K562 (cell line): ENCODE measurements around the gene ATP8B4. TPM values are rescaled to one million over a fixed set of nuclear protein-coding genes. Genes with fewer than 3 reads are reported as not detected.

Experiments used
- ATAC-seq: fragments of 200-7000 bp; cut with Tn5 transposase; 3 replicates; pipeline ENCODE4 v1.9.1; 2020; ENCODE audit warnings: moderate library complexity
- BruUV-seq: library from RNA; stranded (reverse); fragments of 400-500 nt; replicated peaks from 2 replicates; lab custom pipeline; 2021; lab: Mats Ljungman, UMichigan
- CTCF ChIA-PET: fragments of 300-600 bp; formaldehyde crosslinking; extraction: SDS; loops from one replicate; lab custom pipeline; 2021; ENCODE audit warnings: low intra/inter-chr PET ratio; lab: Yijun Ruan, JAX
- POLR2A ChIA-PET: fragments of 300-600, 350-650 bp; sonication (Branson Sonifier 250); formaldehyde crosslinking; extraction: SDS; loops from one replicate; lab custom pipeline; 2021; ENCODE audit warnings: antibody characterized with exemption, inconsistent platforms; lab: Yijun Ruan, JAX
- DNase-seq, 4 experiments: peaks; one replicate each; pipeline versions ENCODE4 v3.0.0 to v3.0.0-alpha.2; 2011 to 2018; ENCODE audit warnings: low spot score in 3 of 4, mixed read lengths in 3 of 4; ENCODE audit errors: extremely low read depth in 1 of 4
- FAIRE-seq: peaks from 2 replicates; lab custom pipeline; 2011; peaks lifted over from hg19 to GRCh38; lab: Jason Lieb, UNC
- H2AFZ ChIP-seq: 2 replicates; pipeline ENCODE4 v1.6.0; 2011; ENCODE audit warnings: low read depth, low read length, control low read depth, inconsistent platforms
- H3K27ac ChIP-seq: fragments of 200-600 bp; 3 replicates; pipeline ENCODE4 v1.8.0; 2011; ENCODE audit warnings: low read depth, mild to moderate bottlenecking, control low read depth, inconsistent platforms, low read length, moderate library complexity, mixed read lengths; ENCODE audit errors: extremely low read depth
- H3K27me3 ChIP-seq, 2 experiments: fragments of 300-600 bp in 1 of 2; 2 replicates in 1 of 2; 3 replicates in 1 of 2; pipeline versions ENCODE4 v1.6.0 to v1.8.0; 2011; ENCODE audit warnings: inconsistent platforms in 2 of 2, low read length in 2 of 2, mild to moderate bottlenecking in 1 of 2, mixed read lengths in 1 of 2, moderate library complexity in 1 of 2; ENCODE audit not compliant: control insufficient read depth in 2 of 2, insufficient read depth in 2 of 2
- H3K36me3 ChIP-seq: fragments of 300-600 bp; 3 replicates; pipeline ENCODE4 v1.8.0; 2011; ENCODE audit warnings: mild to moderate bottlenecking, low read length, inconsistent platforms; ENCODE audit not compliant: control insufficient read depth, insufficient read depth
- H3K4me1 ChIP-seq, 2 experiments: fragments of 200-600 bp in 1 of 2; replicated peaks in 1 of 2; 2 replicates in 1 of 2; 3 replicates in 1 of 2; pipeline versions ENCODE4 v1.5.1 to v1.8.0; 2011; ENCODE audit warnings: inconsistent platforms in 2 of 2, low read length in 2 of 2, mild to moderate bottlenecking in 1 of 2, mixed read lengths in 1 of 2, moderate library complexity in 1 of 2; ENCODE audit not compliant: control insufficient read depth in 2 of 2, insufficient read depth in 2 of 2
- H3K4me2 ChIP-seq: 2 replicates; pipeline ENCODE4 v1.6.1; 2011; ENCODE audit warnings: low read length, control low read depth, inconsistent platforms, mixed read lengths; ENCODE audit not compliant: insufficient read depth
- H3K4me3 ChIP-seq: fragments of 200-600 bp; sonication (generic), shearing (Covaris generic); 2 replicates; pipeline ENCODE4 v1.5.1; 2016; ENCODE audit warnings: control low read depth, inconsistent platforms
- H3K79me2 ChIP-seq: fragments of 200-600 bp; 3 replicates; pipeline ENCODE4 v1.8.0; 2011; ENCODE audit warnings: low read length, inconsistent platforms; ENCODE audit not compliant: control insufficient read depth, insufficient read depth
- H3K9ac ChIP-seq, 2 experiments: 2 replicates each; pipeline versions ENCODE4 v1.6.0 to v1.6.1; 2011; ENCODE audit warnings: low read depth in 2 of 2, low read length in 2 of 2, control low read depth in 1 of 2, inconsistent platforms in 1 of 2, mild to moderate bottlenecking in 1 of 2, mixed read lengths in 1 of 2; ENCODE audit not compliant: insufficient read depth in 1 of 2
- H3K9me1 ChIP-seq: one replicate; pipeline ENCODE4 v1.6.0; 2011; ENCODE audit warnings: inconsistent platforms, mild to moderate bottlenecking, low read length, moderate library complexity; ENCODE audit not compliant: control insufficient read depth, insufficient read depth
- H3K9me3 ChIP-seq: replicated peaks from 2 replicates; pipeline ENCODE4 v1.5.1; 2011; ENCODE audit warnings: low read depth, low read length, inconsistent platforms; ENCODE audit not compliant: control insufficient read depth, insufficient read depth
- H4K20me1 ChIP-seq: replicated peaks from 2 replicates; pipeline ENCODE4 v1.6.1; 2011; ENCODE audit warnings: low read length, inconsistent platforms, mixed read lengths; ENCODE audit not compliant: control insufficient read depth, insufficient read depth
- CHCHD3 ChIP-seq: fragments of 250-450 bp; sonication (Bioruptor Pico); IDR thresholded peaks from 2 replicates; pipeline ENCODE4 v2.1.2; 2022; ENCODE audit warnings: mild to moderate bottlenecking
- ESRRB ChIP-seq: fragments of 250-450 bp; sonication (Bioruptor Pico); IDR thresholded peaks from 2 replicates; pipeline ENCODE4 v1.5.0; 2020; ENCODE audit warnings: mild to moderate bottlenecking, moderate library complexity, borderline replicate concordance
- MEIS2 ChIP-seq: fragments of 450-650 bp; IDR thresholded peaks from 2 replicates; pipeline ENCODE4 v1.6.1; 2014; ENCODE audit warnings: mild to moderate bottlenecking; ENCODE audit not compliant: partially characterized antibody
- TSC22D4 ChIP-seq: fragments of 450-650 bp; IDR thresholded peaks from 2 replicates; pipeline ENCODE4 v1.6.1; 2016; ENCODE audit warnings: missing genetic modification characterization, missing biosample characterization, control low read depth
- WGBS: fragments of 100-300 bp; shearing (Covaris generic); methylation state at CpG from one replicate; pipeline ENCODE4 v1.1.6; 2016; ENCODE audit warnings: low coverage, mixed read lengths; ENCODE audit not compliant: insufficient coverage; ENCODE audit errors: missing lambda C conversion rate; 5-methylcytosine and 5-hydroxymethylcytosine counted together
- in situ Hi-C: fragments of 300-500 bp; cut with MboI; formaldehyde crosslinking; loops from 4 replicates; pipeline ENCODE4 v1.15.0; 2018; ENCODE audit warnings: inconsistent platforms, mixed read lengths
- intact Hi-C: fragments of 100-400 bp; cut with micrococcal nuclease; formaldehyde crosslinking; loops from 2 replicates; pipeline ENCODE4 v1.14.2; 2022
- polyA plus RNA-seq, 8 experiments: library from polyadenylated mRNA; depleted of rRNA in 4 of 8; stranded (reverse) in 5 of 8; unstranded in 3 of 8; fragments of >200 nt; fragmentation: Nextera tagmentation in 2 of 8; fragmentation: Illumina TruSeq in 1 of 8; extraction: Ambion mirVana in 2 of 8; extraction: Trizol in 1 of 8; gene quantifications; 2 replicates each; pipeline versions ENCODE4 v1.2.1 to v1.2.3, GENCODE V29; 2011 to 2014; ENCODE audit warnings: inconsistent platforms in 1 of 8, missing spikeins in 1 of 8
- total RNA-seq, 7 experiments: library from RNA; depleted of rRNA in 6 of 7; stranded (reverse); fragments of >200 nt in 6 of 7; fragmentation: Illumina TruSeq in 2 of 7; extraction: Trizol in 2 of 7; gene quantifications; 2 replicates each; pipeline versions ENCODE4 v1.2.1 to v1.2.3, GENCODE V29; 2011 to 2021; ENCODE audit warnings: low replicate concordance in 1 of 7

Gene ATP8B4
- total and polyA plus RNA-seq, 9 of the 15 experiments (the other 6 are each of a cell fraction or from before 2014, with no cell fraction given) = 0.14 to 2.5 (median 0.44) TPM

GRCh38 chr15:50166216-50166615, 47.2 kb upstream of the ATP8B4 start:
- in situ Hi-C loops = no loop called here
- FAIRE-seq (no peak), DNase-seq (no peak)
- Histone ChIP-seq H3K27me3 (no peaks in the 10 kb centered on the region), H2AFZ (no peak overlapping the region), H3K9me1 (no peaks in the 10 kb centered on the region), H3K4me2 (no peak overlapping the region), H4K20me1 (no peaks in the 10 kb centered on the region), H3K9ac (no peak overlapping the region), H3K79me2 (no peaks in the 10 kb centered on the region)
- CTCF ChIA-PET = no interaction called here
- 57% methylated on average over 1 of the region's 1 CpG for WGBS
- intact Hi-C loops = no loop called here
- TF ChIP-seq MEIS2 (peak; percentile 28), ESRRB (CRISPR knock-in tag) (no peak), TSC22D4 (no peak)
- TF ChIP-seq, all 486 proteins: peak for 1
- H3K4me3 ChIP-seq = no peak overlapping the region
- H3K9me3 ChIP-seq = no peaks in the 10 kb centered on the region
- H3K4me1 ChIP-seq = peaks cover 0 to 4% of the 10 kb centered on the region in 2 experiments; a peak in 2 of 5 replicates
- ATAC-seq = no peak
- H3K27ac ChIP-seq = no peak overlapping the region
- BruUV-seq = no TSS peak
- POLR2A ChIA-PET = no interaction called here
- no peaks in the 10 kb centered on the region for H3K36me3 ChIP-seq

- Histone ChIP-seq H3K4me2 (no peak overlapping the region), H4K20me1 (no peaks in the 10 kb centered on the region), H2AFZ (no peak overlapping the region), H3K27ac (no peak overlapping the region), H3K4me1 (peaks cover 0 to 4% of the 10 kb centered on the region in 2 experiments; a peak in 2 of 5 replicates), H3K4me3 (no peak overlapping the region), H3K79me2 (no peaks in the 10 kb centered on the region), H3K9ac (no peak overlapping the region), H3K9me1 (no peaks in the 10 kb centered on the region), H3K9me3 (no peaks in the 10 kb centered on the region), H3K27me3 (no peaks in the 10 kb centered on the region), H3K36me3 (no peaks in the 10 kb centered on the region)
- in situ Hi-C loops (no loop called here), intact Hi-C loops (no loop called here)
- ChIA-PET CTCF (no interaction called here), POLR2A (no interaction called here)
- no peak for ATAC-seq
- TF ChIP-seq CHCHD3 (CRISPR knock-in tag) = no peak
- no TSS peak for BruUV-seq
- DNase-seq = no peak
- FAIRE-seq = no peak
- WGBS = 75% methylated on average over 1 of the region's 1 CpG
Observed at GRCh38 chr15:50164458-50164857, 45.4 kb upstream of the ATP8B4 start.
